ENCODE measurements around the gene CNTN4. TPM values are rescaled to one million over a fixed set of nuclear protein-coding genes. Genes with fewer than 3 reads are reported as not detected.

Gene CNTN4
- total and polyA plus RNA-seq, 2 of the 8 experiments (the other 6 are each of a cell fraction or from before 2014, with no cell fraction given), result 0.41 to 2.2 TPM

- FAIRE-seq (no peak), DNase-seq (ENCODE audit: low read depth in 1 of 2, low spot score in 2 of 2) (no peak)
- Histone ChIP-seq H3K18ac (ENCODE audit: extremely low read depth, low read length) (no peak overlapping the region), H2BK120ac (replicated peaks; ENCODE audit: low read depth, low read length) (no peak overlapping the region), H3K4me3 (ENCODE audit: extremely low read depth in 1 of 4, insufficient read depth in 2 of 4, low read depth in 3 of 4, low read length in 4 of 4) (no peak overlapping the region), H2AFZ (ENCODE audit: low read length) (no peak overlapping the region), H2AK5ac (ENCODE audit: low read depth, low read length) (no peak overlapping the region), H4K5ac (ENCODE audit: insufficient read length, low read depth, low read length) (no peak overlapping the region), H3K14ac (ENCODE audit: insufficient read length) (no peak overlapping the region), H2BK5ac (ENCODE audit: low read depth, low read length) (no peak overlapping the region), H3K79me2 (ENCODE audit: control insufficient read depth in 1 of 2, insufficient read depth in 2 of 2, low read length in 2 of 2) (no peaks in the 10 kb centered on the region), H3K23ac (ENCODE audit: insufficient read length) (no peak overlapping the region), H3K4me2 (ENCODE audit: insufficient read depth in 1 of 2, low read depth in 2 of 2, low read length in 2 of 2) (no peak overlapping the region), H2BK15ac (ENCODE audit: low read length) (no peak overlapping the region), H3K9ac (replicated peaks in 1 of 4; ENCODE audit: extremely low read depth in 1 of 4, low read depth in 3 of 4, low read length in 3 of 4) (no peak overlapping the region), H4K91ac (replicated peaks; ENCODE audit: insufficient read length, low read length) (no peak overlapping the region), H4K20me1 (replicated peaks in 1 of 2; ENCODE audit: control insufficient read depth in 1 of 2, insufficient read depth in 2 of 2, low read length in 2 of 2) (no peaks in the 10 kb centered on the region), H3K56ac (replicated peaks; ENCODE audit: insufficient read length, low read depth, low read length) (no peak overlapping the region), H3K36me3 (ENCODE audit: control insufficient read depth in 2 of 4, insufficient read depth in 4 of 4, low read length in 3 of 4) (no peaks in the 10 kb centered on the region), H4K8ac (ENCODE audit: extremely low read depth, insufficient read depth, low read length) (no peak overlapping the region), H3K4ac (replicated peaks; ENCODE audit: insufficient read length, low read depth, low read length) (no peak overlapping the region), H3K79me1 (ENCODE audit: low read depth, low read length) (no peaks in the 10 kb centered on the region), H3K27ac (ENCODE audit: low read depth, low read length) (no peak overlapping the region), H2BK12ac (ENCODE audit: low read depth, low read length) (no peak overlapping the region), H2BK20ac (ENCODE audit: low read length) (no peak overlapping the region), H3K27me3 (replicated peaks in 1 of 4; ENCODE audit: control insufficient read depth in 3 of 4, extremely low read depth in 1 of 4, insufficient read depth in 3 of 4, low read length in 3 of 4) (no peaks in the 10 kb centered on the region), H3K4me1 (replicated peaks in 1 of 4; ENCODE audit: control insufficient read depth in 3 of 4, insufficient read depth in 4 of 4, low read length in 3 of 4) (peaks cover 0 to 3% (median 0%) of the 10 kb centered on the region in 4 experiments; a peak in 1 of 7 replicates), H3K23me2 (ENCODE audit: low read depth, low read length) (no peaks in the 10 kb centered on the region), H3K9me3 (ENCODE audit: insufficient read depth in 2 of 2, low read depth in 1 of 2, low read length in 1 of 2) (no peaks in the 10 kb centered on the region)
- 93% methylated on average over 4 of the region's 4 CpGs; no CpG with 5 or more reads in 1 of the 2 experiments for WGBS, 2 experiments (ENCODE audit: extremely low coverage in 1 of 2, insufficient coverage in 1 of 2, insufficient read length in 1 of 2, insufficient replicate concordance in 2 of 2, low coverage in 1 of 2, low lambda C conversion rate in 2 of 2, missing lambda C conversion rate in 1 of 2)
- TF ChIP-seq USF2 (IDR thresholded peaks at IDR 0.05; ENCODE audit: low read length) (no peak), POLR2AphosphoS5 (IDR thresholded peaks at IDR 0.05; ENCODE audit: low read depth, low read length) (no peak)
- ChIA-PET CTCF (ENCODE audit: partially characterized antibody) (no interaction called here), POLR2A (ENCODE audit: partially characterized antibody) (no interaction called here)
These were observed 37.3 kb upstream of the CNTN4 start for GRCh38 chr3:2061360-2061759.
